ENCODE measurements around the gene DYNLT2B.
"Not testable (repeated sequence)": the region's sequence is repeated elsewhere in the genome, so short reads cannot be mapped to it uniquely, and the experiment has no call there.

DYNLT2B gene

GRCh38 chr3:196317687-196318467, at the start of gene DYNLT2B:
DYNLT2B (minus strand) TSS chr3:196318240; CDS start chr3:196318152, 88 bp downstream.
- DNase-seq: peak; percentile 63 to 82

- no peak for DNase-seq
These were observed 47.7 kb upstream of the DYNLT2B start for GRCh38 chr3:196365736-196366135.

GRCh38 chr3:196360586-196360985, 42.5 kb upstream of the DYNLT2B start:
- DNase-seq: no peak

DNA sequence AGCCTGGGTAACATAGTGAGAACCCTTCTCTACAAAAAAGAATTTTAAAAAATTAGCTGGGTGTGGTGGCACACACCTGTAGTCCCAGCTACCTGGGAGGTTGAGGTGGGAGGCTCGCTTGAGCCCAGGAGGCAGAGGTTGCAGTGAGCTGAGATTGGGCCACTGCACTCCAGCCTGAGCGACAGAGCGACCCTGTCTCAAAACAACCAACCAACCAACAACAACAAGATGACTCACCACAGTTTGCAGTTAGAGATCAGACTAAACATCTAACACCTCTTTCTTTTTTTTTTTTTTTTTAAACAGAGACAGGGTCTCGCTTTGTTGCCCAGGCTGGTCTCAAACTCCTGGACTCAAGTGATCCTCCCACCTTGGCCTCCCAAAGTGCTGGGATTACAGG, 40.5 kb upstream of the DYNLT2B start:
- not testable (repeated sequence) for DNase-seq

DNA sequence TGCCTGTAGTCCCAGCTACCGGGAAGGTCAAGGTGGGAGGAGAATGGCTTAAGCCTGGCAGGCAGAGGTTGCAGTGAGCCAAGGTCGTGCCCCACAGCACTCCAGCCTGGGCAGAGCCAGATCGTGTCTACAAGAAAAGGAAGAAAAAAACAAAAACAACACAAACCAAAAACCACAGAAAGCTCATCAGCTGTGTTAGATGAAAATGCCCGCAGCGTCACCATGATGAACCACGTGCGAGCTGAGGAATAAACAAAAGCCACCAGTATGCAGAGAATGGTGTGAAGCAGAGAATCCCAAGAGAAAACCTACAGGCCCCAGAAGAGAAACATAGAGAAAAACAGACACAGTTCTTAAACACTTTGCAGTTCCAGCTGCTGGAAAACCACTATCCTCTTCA, 39.9 kb upstream of the DYNLT2B start:
- DNase-seq: no peak

DNA sequence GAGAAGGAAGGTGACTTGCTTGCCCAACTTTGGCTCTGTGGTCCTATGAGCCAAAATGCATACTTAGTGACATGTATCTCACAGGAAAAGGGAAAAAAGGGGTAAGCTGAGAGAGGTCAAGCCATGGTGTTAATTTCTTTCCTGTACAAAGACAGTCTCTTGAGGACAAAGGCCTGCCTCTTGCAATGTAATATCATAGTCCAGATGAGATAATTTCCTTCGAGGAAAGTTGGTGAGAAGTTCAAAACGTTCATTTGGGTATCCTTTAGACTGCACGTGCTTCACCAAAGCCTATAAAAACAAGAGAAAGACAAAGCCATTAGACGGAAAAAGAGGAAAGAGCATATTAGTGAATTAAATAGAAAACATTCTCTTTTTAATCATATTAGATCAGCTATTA, 38.5 kb upstream of the DYNLT2B start:
- no peak for DNase-seq

DNA sequence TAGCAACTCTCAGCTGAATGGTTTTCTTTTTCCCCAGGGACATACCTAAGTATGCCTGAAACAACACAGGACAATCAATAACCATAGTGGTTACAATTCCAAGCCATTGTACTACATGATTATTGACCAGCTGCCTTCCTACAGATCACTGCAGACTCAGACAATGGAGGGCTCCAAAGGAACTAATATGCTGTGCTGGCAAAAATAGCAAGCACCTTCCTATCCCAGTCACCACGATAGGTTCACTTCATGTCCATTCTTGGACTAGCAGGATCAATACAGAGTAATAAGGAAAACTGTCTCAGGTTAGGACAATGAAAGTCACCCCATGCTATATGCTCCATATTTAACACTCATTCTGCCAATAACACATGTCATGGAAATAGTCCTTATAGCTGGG, 37.6 kb upstream of the DYNLT2B start:
- DNase-seq: no peak

GRCh38 chr3:196354132-196354531, 36.1 kb upstream of the DYNLT2B start:
- DNase-seq: no peak

- DNase-seq: no peak
These were observed 33.5 kb upstream of the DYNLT2B start for GRCh38 chr3:196351541-196351940.

- DNase-seq: no peak
These were observed 32.0 kb upstream of the DYNLT2B start for GRCh38 chr3:196350067-196350466.

- DNase-seq: no peak
These were observed 30.7 kb upstream of the DYNLT2B start for GRCh38 chr3:196348698-196349097.

- peak in 1 of 2 donors; percentile 93 for DNase-seq
These were observed 26.6 kb upstream of the DYNLT2B start for GRCh38 chr3:196344663-196345062.

- DNase-seq: not testable (repeated sequence)
These were observed 25.9 kb upstream of the DYNLT2B start for GRCh38 chr3:196343917-196344316.

- peak in 1 of 2 donors; percentile 31 for DNase-seq
These were observed 23.1 kb upstream of the DYNLT2B start for GRCh38 chr3:196341137-196341536.

DNA sequence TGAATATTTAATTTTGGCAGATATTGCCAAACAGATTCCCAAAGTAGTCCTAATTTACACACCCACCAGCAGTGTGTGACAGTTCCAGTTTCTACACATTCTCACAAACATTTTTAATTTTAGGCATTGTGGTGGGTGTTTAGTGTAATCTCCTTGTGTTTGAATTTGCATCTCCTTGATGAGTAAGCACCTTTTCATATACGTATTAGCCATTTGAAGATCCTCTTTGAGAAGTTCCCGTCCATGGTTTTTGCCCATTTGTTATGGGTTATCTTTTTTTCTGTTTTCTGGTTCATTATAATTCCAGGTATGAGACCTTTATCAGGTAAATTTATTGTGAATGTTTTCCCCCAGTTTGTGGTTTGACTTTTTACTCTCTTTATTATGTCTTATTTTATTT, 22.4 kb upstream of the DYNLT2B start:
- no peak for DNase-seq

- peak in 1 of 2 donors; percentile 53 for DNase-seq
These were observed 21.6 kb upstream of the DYNLT2B start for GRCh38 chr3:196339493-196340254.

- no peak for DNase-seq
These were observed 21.0 kb upstream of the DYNLT2B start for GRCh38 chr3:196339044-196339443.

DNA sequence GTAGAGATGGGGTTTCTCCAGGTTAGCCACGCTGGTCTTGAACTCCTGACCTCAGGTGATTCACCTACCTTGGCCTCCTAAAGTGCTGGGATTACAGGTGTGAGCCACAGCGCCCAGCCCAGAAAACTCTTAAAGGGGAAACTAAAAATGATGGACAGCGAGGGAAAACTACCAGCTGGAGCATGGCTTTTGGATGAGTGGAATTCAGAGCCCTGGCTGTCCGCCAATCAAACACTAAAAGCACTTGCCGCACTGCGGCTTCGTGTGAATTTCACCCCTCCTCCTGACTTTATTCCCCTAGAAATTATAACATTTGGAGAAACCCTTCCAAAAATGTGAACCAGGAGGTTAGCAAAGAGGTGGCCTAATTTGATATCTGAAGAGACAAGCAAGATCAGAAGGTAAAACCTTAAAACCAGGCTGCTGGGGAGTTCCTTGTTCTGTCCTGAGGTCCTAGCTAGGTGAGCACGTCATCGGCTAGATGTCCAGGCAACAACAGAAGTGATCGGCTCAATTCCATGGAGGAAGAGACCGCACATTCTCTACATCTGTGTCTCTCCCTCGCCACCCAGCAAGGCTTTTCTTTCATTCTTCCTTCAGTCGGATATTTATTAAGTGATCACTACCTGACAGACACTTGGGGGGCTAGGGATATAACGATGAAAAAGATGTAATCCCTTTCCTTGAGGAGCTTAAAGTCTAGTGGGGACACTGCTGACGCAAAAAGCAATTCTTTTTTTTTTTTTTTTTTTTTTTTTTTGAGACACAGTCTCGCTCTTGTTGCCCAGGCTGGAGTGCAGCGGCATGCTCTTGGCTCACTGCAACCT, 18.5 kb upstream of the DYNLT2B start:
- no peak for DNase-seq

DNA sequence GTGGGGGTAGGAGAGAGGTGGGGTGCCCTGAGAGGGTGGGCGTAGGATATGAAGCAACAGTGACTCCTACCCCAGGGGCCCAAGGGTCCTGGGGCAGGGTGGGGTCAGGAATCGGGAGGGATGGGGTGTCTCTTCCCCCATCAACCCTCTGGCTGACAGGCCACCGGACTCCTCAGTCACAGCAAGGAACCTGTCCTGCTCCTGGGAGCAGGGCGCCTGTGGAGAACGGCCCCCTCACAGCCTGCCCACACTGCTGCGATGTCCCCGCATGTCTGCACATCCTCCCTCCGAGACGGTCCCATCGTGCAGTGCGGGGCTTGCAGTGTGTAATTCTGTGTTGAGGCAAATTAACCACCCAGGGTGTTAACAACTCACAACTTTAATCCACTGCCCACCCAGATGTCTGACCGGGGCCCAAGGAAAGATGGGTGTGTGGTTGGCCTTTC, 17.5 kb upstream of the DYNLT2B start:
- DNase-seq: no peak

- no peak for DNase-seq
These were observed 16.9 kb upstream of the DYNLT2B start for GRCh38 chr3:196334982-196335381.

- no peak for DNase-seq
These were observed 14.1 kb upstream of the DYNLT2B start for GRCh38 chr3:196332168-196332567.

- no peak for DNase-seq
These were observed 9.4 kb upstream of the DYNLT2B start for GRCh38 chr3:196327405-196327804.

DNA sequence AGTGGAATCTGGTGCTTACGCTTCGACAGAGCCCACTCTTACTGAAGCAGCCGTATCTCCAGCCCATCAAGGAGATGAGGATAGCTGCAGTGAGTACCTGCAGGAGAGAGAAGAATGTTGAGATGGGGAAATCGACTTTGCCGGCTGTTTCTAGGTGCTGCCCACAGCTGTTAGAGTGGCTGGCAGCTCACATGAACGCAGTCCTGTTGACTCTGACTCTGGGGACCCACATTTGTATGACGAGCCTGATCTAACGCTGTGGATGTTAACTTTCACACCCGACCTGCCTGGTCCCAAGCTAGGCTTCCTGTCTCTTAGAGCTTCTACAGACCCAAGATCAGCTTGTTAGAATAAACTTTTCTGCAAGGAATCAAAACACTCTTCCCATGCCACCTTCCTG, 8.9 kb upstream of the DYNLT2B start:
- DNase-seq: no peak

Data from bone marrow (tissue), 2 donors.